HG03521 (cell line): Measurements from ENCODE around the gene ZNF593OS.

Experiments
- ATAC-seq: cut with Tn5 transposase; IDR thresholded peaks from one replicate; pipeline ENCODE4 v1.9.1; 2021; ENCODE audit warnings: mild to moderate bottlenecking, moderate library complexity; ENCODE audit not compliant: unreplicated experiment

Gene ZNF593OS

DNA sequence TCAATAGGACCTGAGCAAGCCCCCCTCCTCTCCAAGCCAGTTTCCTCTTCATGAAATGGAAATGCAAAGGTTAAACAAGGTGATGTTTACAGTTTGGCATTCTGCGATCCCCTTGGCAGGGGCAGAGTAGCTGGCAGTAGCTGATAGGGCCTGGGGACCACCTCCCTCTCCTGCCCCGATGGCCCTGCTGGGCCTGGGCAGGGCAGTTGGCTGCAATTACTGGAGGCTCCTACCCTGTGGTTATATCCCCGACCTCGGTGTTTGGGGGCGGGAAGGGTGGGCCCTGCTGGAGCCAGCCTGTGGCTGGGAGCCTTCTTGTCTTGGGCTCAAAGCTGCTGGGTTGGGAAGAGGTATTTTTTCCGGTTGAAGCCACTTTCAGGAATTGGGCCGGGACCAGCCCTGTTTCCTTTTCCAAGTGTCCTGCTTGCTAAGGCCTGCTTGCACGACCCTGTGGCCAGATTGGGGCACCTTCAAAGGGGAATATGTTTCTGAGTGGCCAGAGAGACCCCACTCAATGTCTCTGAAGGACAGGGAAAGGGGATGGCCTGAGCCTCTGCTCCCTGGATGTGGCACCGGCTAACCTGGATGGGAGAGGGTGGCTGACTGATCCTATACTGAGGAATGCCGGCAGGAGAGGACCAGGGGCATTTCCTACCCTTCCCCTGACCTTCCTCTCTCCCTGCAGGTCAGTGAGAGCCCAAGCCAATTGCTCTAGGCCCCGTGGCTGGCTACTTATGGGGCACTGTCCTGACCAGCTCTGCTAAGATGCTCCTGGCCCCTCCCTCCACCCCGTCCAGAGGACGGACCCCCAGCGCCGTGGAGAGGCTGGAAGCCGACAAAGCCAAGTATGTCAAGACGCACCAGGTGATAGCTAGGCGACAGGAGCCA lies 10.9 kb downstream of the ZNF593OS start:
- no peak for ATAC-seq

DNA sequence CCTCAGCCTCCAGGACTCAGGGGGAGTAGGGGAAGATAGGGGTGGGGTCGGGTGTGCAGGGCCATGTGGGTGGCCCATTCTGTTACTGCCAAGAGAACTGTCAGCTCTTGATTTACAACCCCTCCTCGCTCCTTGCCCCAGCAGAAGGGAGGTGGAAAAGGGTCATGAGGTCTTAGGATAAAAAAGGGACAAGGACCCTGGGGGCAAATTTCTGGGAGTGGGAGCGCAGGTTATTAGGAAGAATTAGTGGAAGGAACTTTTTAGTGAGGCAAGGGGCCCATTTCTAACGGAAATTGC lies 11.9 kb downstream of the ZNF593OS start:
- no peak for ATAC-seq

DNA sequence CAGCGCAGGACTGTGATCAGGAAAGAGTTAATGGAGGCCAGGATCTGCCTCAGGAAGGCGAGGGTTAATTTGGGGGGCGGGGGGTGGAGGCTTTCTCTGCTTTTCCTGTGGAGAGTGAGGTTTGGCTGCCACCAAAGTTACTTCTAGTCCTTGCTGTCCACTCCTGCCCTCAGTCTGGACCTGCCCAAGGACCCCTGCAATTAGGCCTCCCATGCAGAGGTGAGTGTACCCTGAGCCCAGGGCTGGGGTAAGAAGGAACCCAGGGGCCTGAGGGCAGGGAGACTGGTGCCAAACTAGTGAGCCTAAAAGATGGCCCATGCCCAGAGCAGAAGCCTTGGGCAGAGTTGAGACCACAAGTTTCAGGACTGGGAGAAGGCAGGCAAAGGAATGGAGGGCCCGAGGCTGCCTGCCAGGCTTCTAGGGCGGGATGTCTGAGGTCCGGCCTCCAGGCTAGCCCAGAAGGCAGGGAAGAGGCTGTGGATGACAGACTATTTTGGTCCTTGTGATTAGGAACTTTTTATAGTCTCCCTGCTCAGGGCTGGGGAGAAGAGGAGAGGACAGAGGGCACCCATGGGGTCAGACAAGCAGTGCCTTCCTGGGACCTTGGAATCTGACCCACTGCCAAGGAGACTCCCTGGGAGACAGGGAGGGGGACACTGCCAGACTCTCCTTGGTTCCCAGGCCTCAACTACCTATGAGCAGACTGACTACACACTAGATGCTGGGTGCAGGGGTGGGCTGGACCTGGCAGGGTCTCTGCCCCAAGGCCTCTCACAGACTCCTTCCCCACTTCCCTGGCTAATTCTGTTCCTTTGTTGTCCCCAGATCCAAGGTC lies 12.5 kb downstream of the ZNF593OS start, which contains the start of gene FAM110D:
FAM110D (plus strand) TSS at position 172 of the 835 bp plus-strand sequence. CDS start 2,213 bp downstream, outside the sequence.
- no peak for ATAC-seq

- ATAC-seq = no peak
Observed at GRCh38 chr1:26158271-26158907, 13.2 kb downstream of the ZNF593OS start.

GRCh38 chr1:26156285-26157038 lies 15.2 kb downstream of the ZNF593OS start:
- no peak for ATAC-seq

- ATAC-seq = no peak
Observed at GRCh38 chr1:26155370-26156284, 16.0 kb downstream of the ZNF593OS start.

- no peak for ATAC-seq
Observed at GRCh38 chr1:26154750-26155149, 16.9 kb downstream of the ZNF593OS start.

DNA sequence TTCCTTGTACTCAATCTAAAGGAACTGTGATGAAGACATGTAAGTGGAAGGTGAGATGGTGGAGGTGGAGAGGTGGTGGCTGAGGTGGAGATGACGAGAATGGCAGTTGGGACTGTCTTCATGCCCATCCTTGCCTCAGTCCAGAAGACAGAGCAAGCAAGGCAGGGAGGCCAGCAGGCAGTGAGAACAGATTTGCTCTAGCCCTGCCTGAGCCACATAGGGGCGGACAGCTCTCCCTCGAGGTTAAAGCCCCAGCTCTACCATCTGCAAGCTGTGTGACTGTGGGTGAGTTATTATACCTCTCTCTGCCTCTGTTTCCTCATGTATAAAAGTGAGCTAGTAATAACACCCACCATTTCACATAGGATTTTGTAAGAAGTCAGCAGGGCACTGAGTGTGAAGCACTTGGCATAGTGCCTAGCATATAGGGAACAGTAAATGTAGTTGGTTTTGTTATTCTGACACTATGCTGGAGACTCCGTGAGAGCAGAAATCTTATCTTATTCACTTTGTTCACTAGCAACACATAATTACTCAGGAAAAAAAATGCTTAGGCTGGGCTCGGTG lies 17.6 kb downstream of the ZNF593OS start:
- no peak for ATAC-seq

- no peak for ATAC-seq
Observed at GRCh38 chr1:26148887-26149286, 22.7 kb downstream of the ZNF593OS start.

GRCh38 chr1:26145960-26146294 lies 25.7 kb downstream of the ZNF593OS start:
- ATAC-seq = no peak

DNA sequence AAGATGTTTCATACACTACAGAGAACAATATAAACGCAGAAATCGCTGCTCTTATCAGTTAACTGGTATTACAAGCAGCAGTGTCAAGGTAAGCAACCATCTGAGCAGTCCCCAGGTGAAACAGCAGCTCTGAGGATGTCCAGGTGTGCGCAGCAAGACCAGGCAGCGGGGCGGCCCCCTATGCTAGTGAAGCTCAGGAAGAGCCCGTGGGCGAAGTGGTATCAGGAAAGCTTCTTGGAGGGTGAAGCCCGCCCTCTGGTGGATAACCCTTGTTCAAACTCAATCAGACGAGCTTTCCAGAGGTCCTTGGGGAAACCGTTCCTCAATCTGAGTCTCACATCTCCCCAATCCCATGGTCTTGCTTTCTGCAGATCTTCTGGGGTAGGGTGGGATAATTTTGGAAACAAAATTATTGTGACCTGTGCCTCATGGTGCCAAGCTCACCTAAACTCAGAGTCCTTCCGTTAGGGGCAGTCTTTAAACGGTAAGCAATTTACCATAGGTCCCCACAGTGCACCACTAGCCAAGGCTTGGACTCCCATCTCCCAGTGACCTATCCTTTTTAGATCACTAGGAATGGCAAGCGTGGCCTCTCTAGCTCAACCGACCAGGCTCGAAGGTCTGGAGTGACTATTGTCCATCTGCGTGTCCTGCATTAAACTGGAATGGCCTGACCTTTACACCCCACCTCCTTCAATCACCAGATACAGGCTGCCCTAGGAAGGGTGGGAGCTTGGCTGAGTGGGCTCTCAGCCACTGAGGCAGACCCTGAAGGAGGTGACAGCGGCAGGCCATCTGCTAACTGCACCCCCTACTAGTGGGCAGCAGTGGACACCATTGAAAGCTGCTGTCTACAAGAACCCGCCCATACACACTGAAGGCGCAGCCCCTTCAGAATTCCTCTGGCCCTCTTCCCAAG lies 26.3 kb downstream of the ZNF593OS start:
- no peak for ATAC-seq

DNA sequence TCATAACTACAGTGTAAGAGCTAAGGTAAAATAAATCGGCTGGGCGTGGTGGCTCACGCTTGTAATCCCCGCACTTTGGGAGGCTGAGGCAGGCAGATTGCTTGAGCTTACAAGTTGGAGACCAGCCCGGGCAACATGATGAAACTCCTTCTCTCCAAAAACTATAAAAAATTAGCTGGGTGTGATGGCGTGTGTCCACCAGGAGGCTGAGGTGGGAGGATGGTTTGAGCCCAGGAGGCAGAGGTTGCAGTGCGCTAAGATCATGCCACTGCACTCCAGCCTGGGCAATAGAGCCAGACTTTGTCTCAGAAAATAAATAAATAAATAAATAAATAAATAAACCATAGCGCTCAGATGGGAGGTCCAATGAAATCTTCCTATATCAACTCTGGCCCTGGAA lies 29.5 kb downstream of the ZNF593OS start:
- no peak for ATAC-seq

DNA sequence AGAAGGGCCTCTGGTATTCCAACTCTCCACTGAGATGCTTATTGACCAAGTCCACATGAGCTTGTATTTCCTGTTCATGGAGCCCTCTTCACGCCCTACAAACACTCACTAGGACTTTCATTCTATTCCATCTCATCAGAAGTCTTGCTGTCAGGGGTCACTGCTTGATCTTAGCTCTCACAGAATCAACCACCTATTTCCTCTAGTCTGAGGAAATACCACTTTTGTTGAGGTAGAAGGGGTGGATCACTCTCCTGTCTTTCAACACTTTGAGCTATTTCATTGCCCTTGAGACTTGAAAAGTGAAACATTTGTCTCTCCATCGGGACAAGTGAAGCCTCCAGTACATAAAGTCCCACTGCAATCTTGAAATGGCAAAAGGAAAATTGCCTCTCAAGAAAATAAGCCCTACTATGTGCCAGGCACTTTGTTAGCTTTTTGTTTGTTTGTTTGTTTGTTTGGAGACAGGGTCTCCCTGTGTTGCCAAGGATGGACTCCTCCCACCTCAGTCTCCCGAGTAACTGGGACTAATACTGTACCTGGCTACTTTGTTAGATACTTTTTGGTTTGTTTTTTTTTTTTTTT lies 32.6 kb downstream of the ZNF593OS start:
- ATAC-seq = no peak

DNA sequence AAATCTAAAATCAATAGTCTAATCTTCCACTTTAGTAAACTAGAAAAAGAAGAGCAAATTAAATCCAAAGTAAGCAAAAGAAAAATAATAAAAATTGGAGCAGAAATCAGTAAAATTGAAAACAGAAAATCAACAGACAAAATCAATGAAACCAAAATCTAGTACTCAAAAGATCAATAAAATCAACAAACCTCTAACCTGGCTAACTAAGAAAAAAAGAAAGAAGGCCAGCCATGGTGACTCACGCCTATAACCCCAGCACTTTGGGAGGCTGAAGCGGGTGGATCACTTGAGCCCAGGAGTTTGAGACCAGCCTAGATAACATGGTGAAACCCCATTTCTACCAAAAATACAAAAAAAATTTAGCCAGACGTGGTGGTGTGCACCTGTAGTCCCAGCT lies 37.2 kb downstream of the ZNF593OS start:
- no peak for ATAC-seq

- no peak for ATAC-seq
Observed at GRCh38 chr1:26132834-26133167, 38.8 kb downstream of the ZNF593OS start.

GRCh38 chr1:26132128-26132833 lies 39.4 kb downstream of the ZNF593OS start:
- no peak for ATAC-seq

DNA sequence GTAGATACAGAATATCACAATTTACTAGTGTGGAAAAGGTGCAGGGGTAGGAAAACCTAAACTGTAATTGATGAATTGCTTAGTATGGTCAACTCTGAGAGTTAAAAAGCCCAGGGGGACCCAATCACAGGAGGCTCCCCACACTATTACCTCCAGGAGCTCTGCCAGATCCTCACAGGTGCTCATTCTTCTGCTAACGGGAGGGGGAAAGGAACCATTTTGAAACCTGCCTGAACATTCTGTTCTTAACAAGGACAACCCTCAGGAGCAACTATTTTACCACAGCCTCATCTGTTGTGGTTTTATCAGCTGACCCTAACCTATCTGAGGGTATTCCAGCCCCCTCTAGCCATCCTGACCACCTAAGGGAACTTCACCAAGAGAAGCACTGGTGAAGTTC lies 40.9 kb downstream of the ZNF593OS start:
- no peak for ATAC-seq

DNA sequence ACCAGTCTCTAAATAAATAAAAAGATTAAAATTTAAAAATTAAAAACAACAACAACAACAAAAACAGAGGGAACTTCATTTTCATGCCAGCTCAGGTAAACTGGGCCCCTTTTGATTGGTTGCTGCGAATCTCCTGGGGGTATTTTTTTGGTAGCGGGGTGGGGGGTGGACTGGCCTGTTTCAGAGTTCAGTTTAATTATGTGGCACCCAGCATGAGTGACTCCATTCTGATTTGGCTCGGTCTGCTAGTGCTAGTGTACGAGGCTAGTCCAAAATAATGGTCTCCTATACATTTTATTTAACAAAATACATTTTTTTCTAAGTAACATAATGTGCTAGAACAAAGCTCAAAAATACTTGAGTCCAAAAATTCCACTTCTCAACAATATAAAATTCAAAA lies 41.9 kb downstream of the ZNF593OS start:
- no peak for ATAC-seq
